NCI-H2171 (cell line): ENCODE results near the gene PFKFB3.
"Not testable (repeated sequence)": the region's sequence is repeated elsewhere in the genome, so short reads cannot be mapped to it uniquely, and the experiment has no call there.

Experiments
- DNase-seq: peaks from one replicate; lab custom pipeline; 2025; lab: John Stamatoyannopoulos, UW

Gene PFKFB3

GRCh38 chr10:6236349-6237198, 33.8 kb downstream of the PFKFB3 start:
- no peak for DNase-seq

GRCh38 chr10:6237199-6237530, 34.4 kb downstream of the PFKFB3 start:
- DNase-seq = no peak

- DNase-seq = not testable (repeated sequence)
Observed at GRCh38 chr10:6238587-6239212, 36.0 kb downstream of the PFKFB3 start.

GRCh38 chr10:6239213-6239991, 36.7 kb downstream of the PFKFB3 start:
- DNase-seq = no peak

- no peak for DNase-seq
Observed at GRCh38 chr10:6240254-6240653, 37.5 kb downstream of the PFKFB3 start.

GRCh38 chr10:6242089-6242488, 39.4 kb downstream of the PFKFB3 start:
- DNase-seq = no peak

GRCh38 chr10:6244510-6244909, 41.8 kb downstream of the PFKFB3 start:
- DNase-seq = no peak

- DNase-seq = no peak
Observed at GRCh38 chr10:6247041-6247712, 44.4 kb downstream of the PFKFB3 start.

- not testable (repeated sequence) for DNase-seq
Observed at GRCh38 chr10:6248908-6249307, 46.2 kb downstream of the PFKFB3 start.

- no peak for DNase-seq
Observed at GRCh38 chr10:6249698-6250097, 47.0 kb downstream of the PFKFB3 start.

- DNase-seq = no peak
Observed at GRCh38 chr10:6250745-6251144, 48.0 kb downstream of the PFKFB3 start.

- DNase-seq = no peak
Observed at GRCh38 chr10:6254201-6254600, 51.5 kb downstream of the PFKFB3 start.

GRCh38 chr10:6255548-6256061, 52.9 kb downstream of the PFKFB3 start:
- DNase-seq = no peak

- DNase-seq = no peak
Observed at GRCh38 chr10:6256439-6256838, 53.7 kb downstream of the PFKFB3 start.

GRCh38 chr10:6259153-6259552, 56.4 kb downstream of the PFKFB3 start:
- DNase-seq = no peak

- DNase-seq = no peak
Observed at GRCh38 chr10:6260843-6261242, 58.1 kb downstream of the PFKFB3 start.

GRCh38 chr10:6267941-6268340, 65.2 kb downstream of the PFKFB3 start:
- no peak for DNase-seq

GRCh38 chr10:6269432-6269831, 66.7 kb downstream of the PFKFB3 start:
- DNase-seq = no peak

- DNase-seq = no peak
Observed at GRCh38 chr10:6269953-6270867, 67.5 kb downstream of the PFKFB3 start.

GRCh38 chr10:6270951-6271350, 68.2 kb downstream of the PFKFB3 start:
- no peak for DNase-seq

- no peak for DNase-seq
Observed at GRCh38 chr10:6271663-6272062, 68.9 kb downstream of the PFKFB3 start.
